NCI-H748 (cell line): Measurements from ENCODE around the gene TBX4.
"Not testable (repeated sequence)": the region's sequence is repeated elsewhere in the genome, so short reads cannot be mapped to it uniquely, and the experiment has no call there.

Experiments
- DNase-seq: peaks from one replicate; lab custom pipeline; 2025; ENCODE audit not compliant: unreplicated experiment; lab: John Stamatoyannopoulos, UW

Gene TBX4

DNA sequence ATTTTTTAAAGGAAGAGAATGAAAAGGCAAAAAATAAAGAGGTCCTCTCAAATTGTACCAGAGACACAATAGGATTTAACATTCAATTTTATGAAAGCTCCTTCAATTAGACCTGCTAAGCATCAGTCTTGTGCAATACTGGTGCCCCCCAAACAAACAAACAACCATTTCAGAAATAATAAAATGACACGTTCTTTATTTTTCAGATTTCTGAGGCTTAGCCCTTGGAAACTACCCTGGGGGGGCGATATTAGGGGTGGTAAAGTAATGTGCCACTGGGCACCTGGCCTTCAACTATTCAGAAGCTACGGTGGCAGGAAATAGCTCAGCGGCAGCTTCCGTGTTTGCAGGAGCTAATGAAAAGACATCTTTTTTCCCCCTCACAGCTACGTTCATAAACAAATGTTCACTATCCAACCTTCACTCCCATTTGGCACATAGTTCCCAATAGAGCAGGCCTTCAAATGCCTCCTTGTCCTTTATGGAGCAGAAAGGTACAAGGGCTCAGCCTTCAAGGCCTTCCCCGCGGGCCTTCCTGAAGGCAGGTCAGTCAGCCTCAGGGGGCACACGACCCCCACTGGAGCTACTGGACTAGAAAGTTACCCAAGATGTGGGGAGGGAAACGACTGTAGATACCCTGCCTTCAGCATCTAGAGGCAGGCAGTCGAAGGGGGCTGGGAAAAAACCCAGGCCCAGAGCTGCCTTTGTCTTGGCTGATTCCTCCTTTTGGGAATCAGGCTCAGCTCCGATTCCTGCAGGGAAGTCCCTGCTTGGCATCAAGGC, 44.1 kb downstream of the TBX4 start:
- DNase-seq: no peak

DNA sequence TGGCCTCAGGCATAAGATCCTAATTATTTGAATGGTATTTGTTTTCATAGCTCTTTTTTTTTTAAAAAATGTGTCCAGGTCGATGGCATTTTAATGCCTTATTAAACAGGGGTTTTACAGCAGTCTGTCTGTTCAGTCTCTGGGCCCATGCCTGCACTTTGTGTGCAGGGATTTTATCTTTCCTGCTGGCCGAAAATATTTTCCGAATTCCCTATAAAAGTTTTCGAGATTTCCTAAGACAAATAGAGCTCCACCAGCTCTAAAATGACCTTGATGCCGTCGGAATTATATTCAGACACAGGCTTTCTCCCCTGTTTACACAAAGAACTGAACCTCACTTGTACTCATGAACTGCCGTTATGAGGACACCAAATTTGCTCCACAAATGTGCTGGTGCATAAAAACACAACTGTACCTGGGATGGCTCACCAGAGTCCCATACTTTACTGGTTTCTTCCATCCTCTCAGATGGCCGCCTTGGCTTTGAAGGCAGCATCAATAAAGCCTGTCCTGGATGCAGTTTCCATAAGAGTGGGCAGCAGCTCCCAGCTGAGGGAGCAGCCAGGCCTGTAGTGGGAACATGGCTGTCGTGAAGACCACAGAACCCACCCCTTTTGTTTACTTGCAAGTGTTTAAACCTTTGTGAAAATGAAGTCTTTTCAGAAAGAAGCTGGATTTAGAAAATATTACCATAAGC, 44.9 kb downstream of the TBX4 start:
- DNase-seq: no peak

- DNase-seq: no peak
Measured at GRCh38 chr17:61498042-61498994, 46.1 kb downstream of the TBX4 start.

- DNase-seq: no peak
Measured at GRCh38 chr17:61499632-61500031, 47.4 kb downstream of the TBX4 start.

DNA sequence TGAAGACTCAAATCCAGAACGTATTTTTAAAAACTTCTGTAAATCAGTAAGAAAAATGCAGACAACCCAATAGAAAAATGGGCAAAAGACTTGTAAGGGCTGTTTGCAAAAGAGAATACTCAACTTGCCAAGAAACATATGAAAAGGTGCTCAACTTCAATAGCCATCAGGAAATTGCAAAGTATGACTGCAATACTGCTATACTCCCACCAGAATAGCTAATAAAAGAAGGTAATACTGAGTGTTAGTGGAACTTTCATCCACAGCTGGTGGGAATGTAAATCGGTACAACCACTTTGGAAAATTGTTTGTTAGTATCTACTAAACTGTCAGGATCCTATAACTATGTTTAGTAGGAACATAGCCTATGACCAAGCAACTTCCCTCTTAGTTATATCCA, 48.1 kb downstream of the TBX4 start:
- DNase-seq: no peak

DNA sequence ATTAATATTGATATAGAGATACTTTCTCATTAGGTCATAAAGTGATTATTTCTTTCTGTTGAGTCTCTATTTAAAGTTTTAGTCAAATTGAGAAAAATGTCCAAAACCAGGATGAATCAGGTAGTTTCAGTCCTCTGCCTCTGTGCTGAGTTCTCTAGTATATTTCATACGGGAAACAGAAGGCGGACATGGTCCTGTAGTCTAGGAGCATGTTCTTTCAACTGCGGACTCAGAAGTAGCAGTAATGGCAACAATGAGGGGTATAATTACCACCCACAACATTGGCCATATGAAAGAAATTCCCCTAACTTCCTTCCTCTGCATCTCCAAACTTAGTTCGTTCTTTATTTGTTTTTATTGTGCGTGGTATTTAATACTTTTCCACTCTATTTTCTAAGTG, 50.1 kb downstream of the TBX4 start:
- no peak for DNase-seq

DNA sequence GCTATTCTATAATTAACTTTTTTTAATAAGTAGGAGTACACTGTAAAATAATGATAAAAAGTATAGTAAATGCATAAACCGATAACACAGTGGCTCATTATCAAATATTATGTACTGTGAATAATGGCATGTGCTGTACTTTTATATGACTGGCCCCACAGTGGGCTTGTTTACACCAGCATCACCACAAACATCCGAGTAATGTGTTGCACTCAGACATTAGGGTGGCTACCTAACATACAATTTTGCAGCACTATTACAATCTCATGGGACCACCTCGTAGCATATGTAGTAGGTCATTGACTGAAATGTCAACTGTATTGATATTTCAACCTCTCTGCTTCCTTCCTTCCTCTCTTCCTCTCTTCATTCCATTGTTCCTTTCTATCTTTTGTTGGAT, 51.7 kb downstream of the TBX4 start:
- no peak for DNase-seq

DNA sequence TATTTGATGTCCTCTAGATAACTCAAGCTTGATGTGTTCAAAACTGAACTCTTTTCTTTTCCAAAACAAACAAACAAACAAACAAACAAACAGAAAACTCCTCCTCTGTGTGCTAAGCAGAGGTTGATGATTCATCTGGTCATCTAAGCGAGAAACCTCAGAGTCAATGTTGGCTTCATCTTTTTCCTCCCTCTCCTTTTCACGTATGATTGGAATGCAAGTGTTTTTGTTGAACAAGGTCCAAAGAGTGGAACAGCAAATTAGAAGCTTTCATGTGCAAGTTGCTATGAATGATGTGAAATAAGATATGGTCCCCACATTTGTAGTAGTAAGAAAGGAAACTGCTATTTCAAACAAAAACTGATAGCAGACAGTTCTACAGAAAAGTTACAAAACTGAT, 52.5 kb downstream of the TBX4 start:
- no peak for DNase-seq

DNA sequence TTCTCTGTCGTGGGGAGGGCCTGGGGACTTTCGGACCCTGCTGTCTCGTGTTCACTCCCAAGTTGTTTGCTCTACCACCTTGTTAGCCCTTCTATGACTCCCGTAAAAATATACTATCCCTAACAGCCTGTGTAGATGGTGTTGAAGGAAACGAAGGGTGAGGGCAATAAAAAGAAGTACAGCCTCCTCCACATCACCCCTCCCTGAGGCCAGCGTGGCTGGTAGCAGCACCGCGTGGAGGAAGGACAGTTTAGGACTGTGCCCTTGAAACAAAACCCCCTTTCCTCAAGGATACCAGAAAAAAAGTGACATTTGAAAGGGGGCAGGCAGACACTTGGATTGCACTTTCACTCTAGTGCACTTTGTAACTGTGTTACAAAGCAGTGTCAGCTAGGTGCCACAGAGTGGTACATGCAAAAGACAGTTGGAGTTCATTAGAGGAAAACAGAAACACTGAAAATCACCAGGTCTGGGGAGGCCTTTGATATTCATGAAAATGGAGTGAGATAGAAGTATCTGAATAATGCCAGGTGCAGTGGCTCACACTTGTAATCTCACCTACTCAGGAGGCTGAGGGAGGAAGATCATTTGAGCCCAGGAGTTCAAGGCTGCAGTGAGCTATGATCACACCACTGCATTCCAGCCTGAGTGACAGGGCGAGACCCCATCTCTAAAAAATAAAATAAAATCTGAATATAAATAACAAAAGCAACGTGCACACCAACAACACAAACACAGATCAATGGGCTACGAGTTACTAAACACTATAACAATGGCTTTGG, 53.8 kb downstream of the TBX4 start:
- DNase-seq: no peak

DNA sequence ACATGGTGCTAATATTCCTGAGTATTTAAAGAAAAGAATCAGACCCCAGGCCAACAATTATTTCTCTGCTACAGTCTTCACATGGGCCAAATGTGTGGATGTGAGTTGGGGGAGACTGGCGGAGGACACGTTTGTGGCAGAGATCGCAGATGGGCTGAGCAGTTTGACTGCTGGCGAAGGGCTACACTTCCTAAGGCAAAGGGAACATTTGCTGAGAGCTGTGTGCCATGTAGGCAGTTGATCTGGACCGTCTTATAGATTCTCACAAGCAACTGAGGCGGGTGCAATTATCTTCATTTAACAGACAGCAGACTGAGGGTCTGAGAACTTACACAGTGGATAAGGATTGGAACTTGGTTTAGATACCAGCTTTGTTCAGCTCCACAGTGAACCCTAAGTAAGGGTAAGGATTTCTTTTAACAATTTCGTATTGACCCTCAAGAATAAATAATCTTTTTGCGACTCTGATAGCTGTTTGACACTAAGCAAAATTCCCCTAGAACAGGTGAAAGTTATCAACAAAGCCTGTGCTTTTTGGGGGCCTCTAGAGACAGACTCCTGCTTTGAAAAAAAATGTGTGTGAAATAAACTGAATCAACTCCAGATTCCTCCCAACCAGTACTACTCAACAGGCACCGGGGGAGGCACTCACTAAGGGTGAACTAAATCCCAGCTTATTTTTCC, 55.3 kb downstream of the TBX4 start:
- DNase-seq: no peak

GRCh38 chr17:61508912-61509311, 56.7 kb downstream of the TBX4 start:
- DNase-seq: no peak

DNA sequence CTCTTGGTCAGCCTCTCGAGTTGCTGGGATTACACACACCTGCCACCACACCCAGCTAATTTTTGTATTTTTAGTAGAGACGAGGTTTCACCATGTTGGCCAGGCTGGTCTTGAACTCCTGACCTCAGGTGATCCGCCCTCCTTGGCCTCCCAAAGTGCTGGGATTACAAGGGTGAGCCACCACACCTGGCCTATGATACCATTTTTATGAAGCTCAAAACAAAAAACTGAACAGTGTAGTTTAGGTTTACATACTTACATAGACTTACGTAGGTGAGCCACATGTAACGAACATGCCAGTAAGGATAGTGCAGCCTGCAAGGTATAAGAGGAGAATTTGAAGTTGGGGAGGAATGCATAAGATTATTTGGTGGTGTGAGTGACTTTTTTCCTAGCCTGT, 57.2 kb downstream of the TBX4 start:
- DNase-seq: not testable (repeated sequence)

GRCh38 chr17:61510237-61510636, 58.0 kb downstream of the TBX4 start:
- no peak for DNase-seq

DNA sequence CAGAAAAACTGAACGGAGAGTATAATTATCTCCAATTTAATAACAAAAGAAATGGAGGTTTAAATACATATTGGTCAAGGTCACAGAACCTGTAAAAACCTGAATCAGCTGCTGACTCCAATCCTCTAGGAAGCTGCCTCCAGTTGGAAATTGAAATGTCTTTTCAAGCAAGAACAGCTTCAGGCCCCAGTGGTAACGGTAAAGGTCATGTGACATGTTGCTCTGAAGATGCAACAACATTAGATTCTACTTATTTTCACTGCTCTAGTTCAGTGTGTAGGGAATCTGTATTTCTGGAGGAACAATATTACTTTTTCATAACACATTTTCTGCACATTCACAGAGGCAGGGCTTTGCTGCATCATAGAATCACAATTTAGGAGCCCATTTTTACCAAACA, 58.8 kb downstream of the TBX4 start:
- DNase-seq: no peak

- DNase-seq: no peak
Measured at GRCh38 chr17:61511480-61512182, 59.4 kb downstream of the TBX4 start.

GRCh38 chr17:61514491-61514890, 62.3 kb downstream of the TBX4 start:
- no peak for DNase-seq

DNA sequence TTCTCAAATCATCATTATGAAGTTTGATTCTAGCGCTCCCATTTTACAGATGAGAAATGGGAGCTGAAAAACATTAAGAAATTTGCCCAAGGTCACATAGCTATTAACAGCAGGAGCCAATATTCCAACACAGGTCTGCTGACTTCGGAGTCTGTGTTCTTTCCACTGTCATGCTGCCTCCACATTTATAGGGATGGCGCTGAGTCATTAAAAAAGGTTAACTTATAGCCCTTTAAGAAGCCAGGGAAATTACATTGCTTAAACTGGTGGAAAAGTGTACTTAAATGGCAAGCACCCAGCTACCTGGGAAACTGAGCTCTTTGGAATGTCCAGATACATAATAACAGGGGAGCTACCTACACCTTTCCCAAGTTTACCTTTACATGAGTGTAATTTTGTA, 65.0 kb downstream of the TBX4 start:
- DNase-seq: no peak

DNA sequence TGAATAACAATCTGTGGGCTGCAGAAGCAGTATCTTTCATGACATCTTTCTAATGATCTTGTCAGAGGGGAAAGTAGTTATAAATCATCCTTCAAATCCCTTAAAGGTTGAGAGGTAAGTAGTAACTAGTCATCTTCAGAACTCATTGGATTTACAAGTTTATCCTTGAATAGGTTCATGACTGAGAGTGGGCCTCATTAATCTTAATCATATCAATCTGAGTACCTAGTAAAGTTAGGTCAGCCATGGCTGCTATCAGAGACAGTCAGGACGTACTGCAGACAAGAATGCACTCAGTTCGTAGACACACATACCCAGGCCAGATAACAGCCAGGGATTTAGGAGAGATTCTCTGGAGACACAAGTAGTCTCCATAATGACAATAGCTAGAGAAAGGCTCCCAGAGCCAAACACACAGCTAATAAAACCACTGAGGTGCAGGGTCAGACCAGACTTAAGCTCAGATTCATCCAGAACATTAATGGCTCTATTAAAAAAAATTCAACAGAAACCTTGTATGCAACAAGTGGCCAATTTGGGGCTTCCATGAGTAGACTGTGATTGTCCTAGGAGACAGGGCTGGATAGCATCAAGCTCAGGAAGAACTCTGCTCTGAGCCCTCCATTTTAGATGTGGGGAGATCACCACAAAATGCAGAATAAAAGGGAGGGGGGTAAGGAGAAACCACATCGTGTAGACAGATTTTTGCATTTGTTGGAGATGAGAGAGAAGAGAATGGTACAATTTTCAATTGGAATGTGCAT, 65.8 kb downstream of the TBX4 start:
- DNase-seq: no peak

GRCh38 chr17:61519139-61519538, 66.9 kb downstream of the TBX4 start:
- no peak for DNase-seq
